SH-SY5Y (cell line): ENCODE data around the gene FAXDC2.

Source experiments
- GATA2 ChIP-seq: IDR thresholded peaks from 2 replicates; pipeline ENCODE4 v1.6.1; 2011; ENCODE audit warnings: mild to moderate bottlenecking, low read depth, low read length
- GATA3 ChIP-seq: IDR thresholded peaks from 2 replicates; pipeline ENCODE4 v1.6.1; 2011; ENCODE audit warnings: low read depth, mild to moderate bottlenecking, low read length, moderate library complexity

FAXDC2 gene

DNA sequence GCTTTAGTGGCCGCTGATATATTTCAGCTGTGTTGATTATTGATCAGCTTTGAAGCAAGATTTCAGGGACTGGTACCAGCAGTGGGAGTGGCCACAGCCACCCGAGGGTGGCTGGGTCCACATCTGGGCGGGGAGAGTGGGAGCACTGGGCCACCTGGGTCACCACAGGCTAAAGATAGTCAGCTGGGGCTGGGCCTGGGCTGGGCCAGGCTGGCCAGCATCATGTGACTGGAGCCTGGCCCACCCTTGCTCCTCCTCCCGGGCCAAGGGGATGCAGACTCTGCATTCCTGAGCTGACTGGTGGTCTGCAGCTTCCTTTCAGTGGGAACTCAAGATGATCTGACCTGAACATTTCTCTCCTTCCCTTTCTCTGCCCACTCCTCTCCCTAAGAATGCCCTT is 68.1 kb downstream of the FAXDC2 start:
- TF ChIP-seq GATA2 (no peak), GATA3 (no peak)

DNA sequence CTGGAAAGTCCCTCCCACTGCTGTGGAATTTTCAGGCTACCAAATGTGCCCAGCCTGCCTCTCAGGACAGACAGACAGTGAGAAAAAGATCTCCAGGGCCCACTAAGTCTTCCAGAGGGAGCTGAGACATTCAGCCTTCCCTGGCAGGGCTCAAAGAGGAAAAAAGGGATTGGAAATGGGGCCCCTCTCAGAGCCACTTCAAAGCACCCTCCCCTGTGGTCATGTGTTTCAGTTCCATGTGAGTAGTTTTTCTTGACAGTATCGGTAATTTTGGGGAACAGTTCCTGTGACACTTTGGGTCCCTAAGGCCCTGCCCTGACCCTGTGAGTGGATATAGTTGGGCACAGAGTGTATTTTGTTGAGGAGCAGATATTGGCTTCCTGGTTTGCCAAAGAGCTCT is 70.3 kb downstream of the FAXDC2 start:
- TF ChIP-seq GATA2 (no peak), GATA3 (no peak)

DNA sequence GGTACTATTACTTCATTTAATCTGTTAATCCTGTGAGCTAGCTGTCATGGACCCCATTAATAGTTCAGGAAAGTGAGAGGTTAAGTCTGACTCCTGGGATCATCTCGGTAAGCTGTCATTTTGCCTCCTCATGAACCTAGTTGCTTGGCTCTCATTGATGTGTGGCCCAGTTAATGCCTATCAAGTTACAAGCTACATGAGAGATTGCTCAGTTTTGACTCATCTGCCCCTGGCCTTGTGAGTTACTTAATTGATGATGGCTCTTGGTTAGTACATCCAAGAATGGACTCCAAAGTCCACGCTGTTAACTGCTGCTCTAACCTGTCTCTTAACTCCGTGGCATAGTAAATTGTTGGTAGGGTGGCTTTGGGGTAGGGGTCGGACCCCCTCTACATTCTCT is 71.3 kb downstream of the FAXDC2 start:
- TF ChIP-seq GATA3 (no peak), GATA2 (no peak)

DNA sequence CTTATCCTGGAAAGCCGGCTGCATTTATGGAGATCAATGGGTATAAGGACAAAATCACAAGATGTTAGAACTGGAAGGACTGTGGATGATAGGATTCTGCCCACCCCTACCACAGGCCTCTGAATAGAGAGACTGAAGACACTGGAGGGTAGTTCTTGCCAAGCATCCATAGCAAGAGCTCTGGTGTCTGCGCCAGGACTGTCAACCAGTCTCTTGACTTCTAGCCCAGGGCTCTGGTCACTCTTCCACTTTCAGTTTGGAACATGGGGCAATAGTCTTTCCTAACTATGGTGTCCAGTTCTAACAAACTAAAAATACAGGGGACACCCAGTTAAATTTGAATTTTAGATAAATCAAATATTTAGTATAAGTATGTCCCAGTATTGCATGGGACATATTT is 71.9 kb downstream of the FAXDC2 start:
- TF ChIP-seq GATA2 (no peak), GATA3 (no peak)

DNA sequence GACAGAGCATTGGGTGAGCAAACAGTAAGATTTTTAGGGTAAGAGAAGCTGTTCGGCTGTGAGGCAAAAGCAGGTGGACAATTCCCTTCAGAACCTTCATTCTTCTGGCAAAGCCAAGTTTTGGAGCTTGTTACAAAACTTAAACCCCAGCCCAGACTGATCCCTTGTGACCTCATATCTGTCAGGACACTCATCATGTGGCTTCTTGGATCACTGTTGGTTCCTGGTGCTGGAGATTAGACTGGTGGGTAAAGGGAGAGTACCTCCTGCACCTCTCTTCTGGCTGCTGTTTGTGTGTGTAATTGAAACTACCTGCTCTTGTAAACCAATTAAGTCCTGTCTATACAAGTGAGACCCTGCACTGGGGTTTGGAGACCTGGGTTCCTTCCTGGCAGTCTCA is 74.2 kb downstream of the FAXDC2 start:
- TF ChIP-seq GATA3 = no peak
- no peak for TF ChIP-seq GATA2

DNA sequence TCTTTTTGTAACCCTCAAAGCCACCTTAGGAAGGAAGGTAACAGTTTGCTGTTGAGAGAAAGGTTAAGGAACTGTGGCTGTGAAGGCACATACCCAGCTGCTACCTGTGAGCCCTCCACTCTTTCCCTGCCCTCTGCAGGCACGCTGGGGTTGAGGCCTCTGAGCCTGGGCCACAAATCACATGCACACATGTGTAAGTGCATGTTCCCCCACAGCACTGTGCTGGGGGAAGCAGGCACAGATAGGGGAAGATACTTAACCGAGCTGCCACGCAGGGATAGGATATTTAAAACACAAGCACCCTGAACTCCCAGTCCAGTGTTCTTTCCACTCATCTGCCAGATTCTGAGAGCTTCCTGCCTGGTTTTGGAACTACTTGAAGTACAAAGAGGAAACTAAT is 77.1 kb downstream of the FAXDC2 start:
- TF ChIP-seq GATA3 (no peak), GATA2 (no peak)

DNA sequence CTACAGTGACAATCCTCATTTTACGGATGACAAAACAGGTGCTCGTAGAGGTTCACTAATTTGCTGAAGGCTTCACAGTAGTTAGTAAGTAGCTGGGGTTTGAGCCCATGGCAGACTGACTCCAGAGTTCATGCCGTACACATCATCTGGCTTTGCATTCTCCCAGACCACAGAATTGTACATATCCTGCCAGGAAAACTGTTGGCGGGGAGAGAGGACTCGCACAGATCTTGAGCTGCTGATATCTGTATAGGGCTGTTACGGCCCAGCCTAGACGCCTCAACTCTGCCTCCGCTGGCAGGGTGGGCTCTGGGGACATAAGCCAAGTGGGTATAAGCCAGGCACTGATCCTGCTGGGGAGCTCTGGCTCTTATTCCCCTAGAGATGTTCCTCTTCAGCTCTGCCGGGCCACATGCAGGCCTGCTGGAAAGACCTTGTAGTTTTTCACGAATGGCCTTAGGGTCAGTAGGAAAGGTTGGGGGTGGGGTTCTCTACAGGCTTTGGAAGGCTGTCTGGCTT is 79.0 kb downstream of the FAXDC2 start:
- TF ChIP-seq GATA3 (no peak), GATA2 (peak; percentile 81)

DNA sequence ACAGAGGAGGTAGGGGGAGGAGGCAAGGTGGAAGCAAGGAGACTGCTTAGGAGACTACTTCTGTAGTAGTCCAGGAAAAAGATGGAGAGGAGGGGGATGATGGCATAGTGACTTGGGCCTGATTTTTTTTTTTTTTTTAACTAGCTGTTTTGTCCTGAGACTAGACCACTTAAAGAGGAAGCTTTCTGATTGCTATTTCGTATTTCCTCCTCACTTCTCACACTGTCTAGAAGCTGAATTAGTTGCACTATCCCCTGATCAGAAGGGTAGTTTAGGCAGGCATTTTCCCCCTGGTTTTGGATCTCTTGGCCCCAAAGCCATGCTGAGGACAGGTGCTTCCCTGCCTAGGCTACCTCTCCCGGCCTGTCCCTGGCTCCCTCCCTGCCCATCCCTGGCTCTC is 80.3 kb downstream of the FAXDC2 start:
- TF ChIP-seq GATA2 (no peak), GATA3 (no peak)
